Measurements from ENCODE around the gene SKI. TPM values are rescaled to one million over a fixed set of nuclear protein-coding genes. Genes with fewer than 3 reads are reported as not detected.
"Not testable (repeated sequence)": the region's sequence is repeated elsewhere in the genome, so short reads cannot be mapped to it uniquely, and the experiment has no call there.

SKI gene
- total RNA-seq, 1 donor from 2014 or later = 13.5 TPM

GRCh38 chr1:2322065-2322571 lies 94.0 kb downstream of the SKI start:
- peak; percentile 24 for TF ChIP-seq CTCF (conservative IDR thresholded peaks at IDR 0.05; ENCODE audit: low read depth, low read length)
- peak; percentile 27 for DNase-seq (ENCODE audit: low read depth)

GRCh38 chr1:2322581-2323211 lies 94.6 kb downstream of the SKI start:
- peak overlapping the region; percentile 41 for H3K4me3 ChIP-seq (ENCODE audit: low read depth, low read length)
- TF ChIP-seq CTCF (conservative IDR thresholded peaks at IDR 0.05; ENCODE audit: low read depth, low read length) = peak; percentile 0
- no peak for DNase-seq (ENCODE audit: low read depth)

More at GRCh38 chr1:2322065-2322571, 94.0 kb downstream of the SKI start:
- peak overlapping the region; percentile 41 for H3K4me3 ChIP-seq (ENCODE audit: low read depth, low read length)

GRCh38 chr1:2323451-2323974 lies 95.4 kb downstream of the SKI start:
- no peak for TF ChIP-seq CTCF (conservative IDR thresholded peaks at IDR 0.05; ENCODE audit: low read depth, low read length)
- no peak for DNase-seq (ENCODE audit: low read depth)
- H3K4me3 ChIP-seq (ENCODE audit: low read depth, low read length) = no peak overlapping the region

- no peak for TF ChIP-seq CTCF (conservative IDR thresholded peaks at IDR 0.05; ENCODE audit: low read depth, low read length)
- no peak for DNase-seq (ENCODE audit: low read depth)
These were observed 96.6 kb downstream of the SKI start for GRCh38 chr1:2324553-2325366.

GRCh38 chr1:2326524-2326923 lies 98.4 kb downstream of the SKI start:
- TF ChIP-seq CTCF (conservative IDR thresholded peaks at IDR 0.05; ENCODE audit: low read depth, low read length) = no peak
- DNase-seq (ENCODE audit: low read depth) = no peak
- no peak overlapping the region for H3K4me3 ChIP-seq (ENCODE audit: low read depth, low read length)

More at GRCh38 chr1:2324553-2325366, 96.6 kb downstream of the SKI start:
- no peak overlapping the region for H3K4me3 ChIP-seq (ENCODE audit: low read depth, low read length)

- H3K4me3 ChIP-seq (ENCODE audit: low read depth, low read length); DNase-seq (ENCODE audit: low read depth): not testable (repeated sequence)
These were observed 99.0 kb downstream of the SKI start for GRCh38 chr1:2327162-2327561.

- TF ChIP-seq CTCF (conservative IDR thresholded peaks at IDR 0.05; ENCODE audit: low read depth, low read length) = no peak
- no peak for DNase-seq (ENCODE audit: low read depth)
These were observed 99.7 kb downstream of the SKI start for GRCh38 chr1:2327841-2328240.

More at GRCh38 chr1:2327841-2328240, 99.7 kb downstream of the SKI start:
- H3K4me3 ChIP-seq (ENCODE audit: low read depth, low read length) = no peak overlapping the region

Measured in epithelial cell of proximal tubule (primary cell).